Neural crest cell (in vitro differentiated cells): ENCODE data around the gene SNX19. TPM values are rescaled to one million over a fixed set of nuclear protein-coding genes. Genes with fewer than 3 reads are reported as not detected.

ENCODE experiments used
- DNase-seq: peaks from one replicate; pipeline ENCODE4 v3.0.0; 2021; ENCODE audit warnings: low read depth, mixed read lengths, low spot score
- H3K27ac Mint-ChIP-seq: one replicate; pipeline ENCODE4 v1.8.0; 2021; ENCODE audit warnings: mild to moderate bottlenecking, mixed read lengths; ENCODE audit not compliant: unreplicated experiment
- H3K27me3 Mint-ChIP-seq: 2 replicates; pipeline ENCODE4 v1.8.0; 2021; ENCODE audit warnings: low read depth, mild to moderate bottlenecking, mixed read lengths
- H3K36me3 Mint-ChIP-seq: 2 replicates; pipeline ENCODE4 v1.8.0; 2021; ENCODE audit warnings: low read depth, mild to moderate bottlenecking, mixed read lengths
- H3K4me1 Mint-ChIP-seq: 2 replicates; pipeline ENCODE4 v1.8.0; 2021; ENCODE audit warnings: mixed read lengths
- H3K4me3 Mint-ChIP-seq: one replicate; pipeline ENCODE4 v1.8.0; 2021; ENCODE audit warnings: mild to moderate bottlenecking, mixed read lengths
- H3K9me3 Mint-ChIP-seq: 2 replicates; pipeline ENCODE4 v1.8.0; 2021; ENCODE audit warnings: mixed read lengths
- CTCF ChIP-seq: fragments of 200-600 bp; sonication (generic); conservative IDR thresholded peaks from 2 replicates; pipeline ENCODE4 v1.5.0; 2021; ENCODE audit warnings: antibody characterized with exemption, mild to moderate bottlenecking
- long read RNA-seq: library from polyadenylated mRNA; unstranded; transcript quantifications from one replicate; pipeline ENCODE4 v2.0.0, GENCODE V29; 2020
- total RNA-seq: library from RNA; stranded (reverse); gene quantifications from 2 replicates; pipeline ENCODE4 v1.2.1, GENCODE V29; 2021

Gene SNX19
- total RNA-seq = 43.7 and 45.0 TPM in 2 replicates
- long read RNA-seq, full-length matches to known transcripts = 4 of 14 reads
- long read RNA-seq, partial matches to known transcripts = 2 of 14 reads
- long read RNA-seq, other reads (novel, unspliced or antisense) = 8 of 14 reads

- H3K9me3 Mint-ChIP-seq = no peaks in the 10 kb centered on the region
- peaks cover 11% of the 10 kb centered on the region for H3K36me3 Mint-ChIP-seq
- DNase-seq = peak; percentile 90
- peaks cover 10% of the 10 kb centered on the region for H3K27me3 Mint-ChIP-seq
- H3K4me3 Mint-ChIP-seq = peak within 1 kb of the TSS; percentile 91
- H3K4me1 Mint-ChIP-seq = peaks cover 16% of the 10 kb centered on the region
- TF ChIP-seq CTCF = peak; percentile 99
- no peak within 1 kb of the TSS for H3K27ac Mint-ChIP-seq
Measured at GRCh38 chr11:130916238-130916855, at the start of gene SNX19. Gene SNX19, minus strand, starts transcription at chr11:130916479. Its CDS starts 540 bp downstream, at chr11:130915939.

GRCh38 chr11:130964058-130964792 lies 47.9 kb upstream of the SNX19 start:
- Mint-ChIP-seq H3K4me1 (no peaks in the 10 kb centered on the region), H3K27me3 (peaks cover 13% of the 10 kb centered on the region), H3K4me3 (no peak overlapping the region), H3K36me3 (peaks cover 3% of the 10 kb centered on the region), H3K27ac (no peak overlapping the region), H3K9me3 (peaks cover 19% of the 10 kb centered on the region)
- no peak for TF ChIP-seq CTCF
- DNase-seq = no peak

- Mint-ChIP-seq H3K4me1 (no peaks in the 10 kb centered on the region), H3K4me3 (no peak overlapping the region), H3K27ac (no peak overlapping the region), H3K36me3 (no peaks in the 10 kb centered on the region), H3K27me3 (peaks cover 2% of the 10 kb centered on the region), H3K9me3 (no peaks in the 10 kb centered on the region)
- no peak for DNase-seq
- TF ChIP-seq CTCF = no peak
Measured at GRCh38 chr11:130947889-130948288, 31.6 kb upstream of the SNX19 start.

GRCh38 chr11:130947481-130947880 lies 31.2 kb upstream of the SNX19 start:
- Mint-ChIP-seq H3K27ac (no peak overlapping the region), H3K36me3 (no peaks in the 10 kb centered on the region), H3K4me3 (no peak overlapping the region), H3K9me3 (no peaks in the 10 kb centered on the region), H3K27me3 (peaks cover 2% of the 10 kb centered on the region), H3K4me1 (no peaks in the 10 kb centered on the region)
- no peak for TF ChIP-seq CTCF
- no peak for DNase-seq

- H3K36me3 Mint-ChIP-seq = no peaks in the 10 kb centered on the region
- no peak for DNase-seq
- H3K27me3 Mint-ChIP-seq = peaks cover 2% of the 10 kb centered on the region
- H3K9me3 Mint-ChIP-seq = no peaks in the 10 kb centered on the region
- H3K4me3 Mint-ChIP-seq = no peak overlapping the region
- H3K27ac Mint-ChIP-seq = no peak overlapping the region
- no peak for TF ChIP-seq CTCF
- no peaks in the 10 kb centered on the region for H3K4me1 Mint-ChIP-seq
Measured at GRCh38 chr11:130947058-130947457, 30.8 kb upstream of the SNX19 start.
